Measurements from ENCODE around the gene GMIP.
A peak's percentile ranks its signal among the peaks of the same experiment; 100 is the strongest.

GMIP gene

DNA sequence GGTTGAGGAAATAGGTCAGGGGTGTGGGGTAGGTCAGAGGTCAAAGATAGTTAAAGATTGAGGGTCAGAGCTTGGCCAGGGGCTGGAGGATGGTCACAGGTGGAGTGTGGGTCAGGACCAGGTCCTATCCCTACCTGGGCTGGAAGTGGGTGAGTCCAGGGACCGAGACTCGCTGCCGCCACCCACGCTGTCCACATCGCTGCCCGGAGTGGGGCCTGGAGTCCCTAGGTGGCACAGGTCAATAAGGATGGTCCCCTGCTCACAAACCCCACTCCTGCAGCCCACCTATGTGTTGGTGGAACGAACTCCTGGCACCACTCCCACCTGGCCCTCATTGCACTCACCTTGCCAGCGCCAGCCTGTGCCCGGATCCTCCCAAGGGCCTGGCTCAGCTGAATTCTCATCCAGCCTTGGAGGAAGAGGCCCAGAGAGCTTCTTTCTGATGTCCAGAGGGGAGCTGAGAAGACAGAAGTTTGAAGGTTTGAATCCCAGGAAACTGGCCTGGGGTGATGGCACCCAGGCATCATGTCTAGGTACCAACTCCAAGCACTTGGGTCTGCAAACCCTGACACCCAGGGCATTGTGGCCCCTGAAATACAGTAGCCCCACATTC lies 6.8 kb downstream of the GMIP start:
- Histone ChIP-seq H3K36me3 (ENCODE audit: control insufficient read depth, insufficient read depth, low read length) (peaks cover 75% of the 10 kb centered on the region), H3K27ac (ENCODE audit: insufficient read depth, low read length, poor library complexity, severe bottlenecking) (no peak overlapping the region), H3K4me1 (ENCODE audit: control insufficient read depth, insufficient read depth, low read length, poor library complexity, severe bottlenecking) (peaks cover 9% of the 10 kb centered on the region), H3K4me3 (ENCODE audit: insufficient read depth, low read depth, low read length, poor library complexity, severe bottlenecking) (no peak overlapping the region), H3K9me3 (ENCODE audit: control insufficient read depth, low read length) (no peaks in the 10 kb centered on the region), H3K27me3 (replicated peaks; ENCODE audit: control insufficient read depth, insufficient read depth, low read length, poor library complexity, severe bottlenecking) (no peaks in the 10 kb centered on the region)
- no peak for DNase-seq

DNA sequence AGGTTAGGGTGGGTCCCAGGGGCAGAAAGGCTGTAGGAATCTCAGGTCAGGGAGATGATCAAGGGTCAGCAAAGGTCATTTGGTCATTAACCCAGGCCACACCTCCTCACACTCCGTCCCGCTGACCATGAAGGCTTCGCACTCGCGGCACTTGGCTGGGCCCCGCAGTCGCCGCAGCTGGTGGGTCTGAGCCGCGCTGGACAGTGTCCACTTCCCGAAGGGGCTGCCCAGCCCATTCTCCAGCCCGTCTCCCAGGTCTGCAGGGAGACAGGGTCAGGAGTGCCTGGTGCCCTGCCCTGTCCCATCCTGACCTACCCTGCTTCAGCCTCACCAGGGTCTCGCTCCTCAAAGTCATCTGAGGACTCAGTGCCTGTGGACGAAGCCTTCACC lies 8.1 kb downstream of the GMIP start:
- H3K27ac ChIP-seq (ENCODE audit: insufficient read depth, low read length, poor library complexity, severe bottlenecking): no peak overlapping the region
- no peaks in the 10 kb centered on the region for H3K9me3 ChIP-seq (ENCODE audit: control insufficient read depth, low read length)
- H3K4me1 ChIP-seq (ENCODE audit: control insufficient read depth, insufficient read depth, low read length, poor library complexity, severe bottlenecking): peaks cover 9% of the 10 kb centered on the region
- no peaks in the 10 kb centered on the region for H3K27me3 ChIP-seq (replicated peaks; ENCODE audit: control insufficient read depth, insufficient read depth, low read length, poor library complexity, severe bottlenecking)
- peaks cover 69% of the 10 kb centered on the region for H3K36me3 ChIP-seq (ENCODE audit: control insufficient read depth, insufficient read depth, low read length)
- H3K4me3 ChIP-seq (ENCODE audit: insufficient read depth, low read depth, low read length, poor library complexity, severe bottlenecking): no peak overlapping the region
- no peak for DNase-seq

DNA sequence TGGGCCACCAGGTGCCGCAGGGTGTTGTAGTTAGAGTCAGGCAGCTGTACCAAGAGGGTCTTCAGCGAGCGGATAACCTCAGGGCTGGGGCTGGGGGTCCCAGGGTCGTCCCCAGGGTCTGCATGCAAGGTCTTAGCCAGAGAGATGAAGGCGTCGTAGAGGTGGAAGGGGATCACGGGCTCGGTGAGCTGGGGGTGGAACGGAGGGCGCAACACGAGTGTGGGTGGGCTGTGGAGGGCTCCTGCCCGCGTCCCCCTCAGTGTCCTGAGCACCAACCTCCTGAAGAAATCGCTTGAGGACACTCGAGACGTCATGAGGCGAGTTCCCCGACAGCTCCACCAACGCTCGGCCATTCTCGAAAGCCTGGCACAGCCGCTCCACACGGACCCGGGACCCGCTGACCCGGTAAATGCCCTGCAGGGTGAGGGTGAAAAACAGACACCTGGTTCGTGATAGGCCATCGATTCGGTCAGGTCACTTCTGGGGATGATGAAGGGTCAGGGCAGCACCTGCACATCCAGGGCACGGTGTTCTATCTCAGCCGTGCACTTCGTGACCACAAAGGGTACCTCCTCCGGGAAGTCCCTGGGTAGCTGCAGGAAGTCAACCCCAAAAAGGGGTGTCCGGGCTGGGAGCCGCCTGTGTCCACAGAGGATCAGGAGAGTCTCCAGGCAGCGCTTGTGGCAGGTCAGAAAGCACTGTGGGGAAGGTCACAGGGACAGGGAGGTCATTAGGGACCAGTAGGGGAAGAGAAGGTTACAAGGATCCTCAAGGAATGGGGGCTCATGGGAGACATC lies 8.7 kb downstream of the GMIP start:
- Histone ChIP-seq H3K36me3 (ENCODE audit: control insufficient read depth, insufficient read depth, low read length) (peaks cover 64% of the 10 kb centered on the region), H3K27ac (ENCODE audit: insufficient read depth, low read length, poor library complexity, severe bottlenecking) (no peak overlapping the region), H3K4me1 (ENCODE audit: control insufficient read depth, insufficient read depth, low read length, poor library complexity, severe bottlenecking) (peaks cover 9% of the 10 kb centered on the region), H3K4me3 (ENCODE audit: insufficient read depth, low read depth, low read length, poor library complexity, severe bottlenecking) (no peak overlapping the region), H3K9me3 (ENCODE audit: control insufficient read depth, low read length) (no peaks in the 10 kb centered on the region), H3K27me3 (replicated peaks; ENCODE audit: control insufficient read depth, insufficient read depth, low read length, poor library complexity, severe bottlenecking) (no peaks in the 10 kb centered on the region)
- DNase-seq: no peak

DNA sequence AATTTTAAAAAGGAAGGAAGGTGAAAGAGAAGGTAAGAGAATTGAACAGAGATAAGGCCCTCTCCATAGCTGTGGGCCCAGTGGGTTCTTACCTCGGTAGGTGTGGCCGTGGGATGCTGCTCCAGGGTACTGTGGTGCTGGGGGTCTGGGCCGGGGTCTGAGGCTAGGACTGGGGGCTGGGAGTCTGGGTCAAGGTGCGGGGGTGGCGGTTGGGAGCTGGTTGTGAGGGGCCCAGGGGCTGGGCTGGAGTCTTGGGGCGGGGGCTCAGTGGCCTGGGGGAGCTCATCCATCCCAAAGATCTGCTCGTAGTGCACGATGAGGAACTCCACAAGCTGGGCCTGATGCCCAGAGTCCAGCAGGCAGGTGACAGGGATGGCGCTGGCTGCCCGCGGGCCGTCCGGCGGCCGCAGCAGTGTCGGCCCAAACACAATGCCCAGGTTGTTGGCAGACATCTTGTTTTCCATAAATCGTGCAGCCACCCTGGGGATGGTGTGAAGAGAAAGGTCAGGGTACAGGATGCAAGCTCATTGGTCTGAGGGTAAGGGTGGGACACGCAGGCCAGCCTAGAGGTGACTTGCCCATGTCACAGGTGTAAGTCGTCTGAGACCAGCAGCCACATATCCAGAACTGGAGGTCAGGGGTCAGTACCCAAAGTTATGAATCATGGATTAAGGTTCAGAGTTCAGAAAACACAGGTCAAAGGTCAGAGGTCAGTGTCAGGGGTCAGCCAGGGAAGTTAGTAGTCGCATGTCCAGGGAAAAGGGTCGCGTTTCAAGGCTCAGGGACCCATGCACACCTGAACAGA lies 9.5 kb downstream of the GMIP start:
- peaks cover 9% of the 10 kb centered on the region for H3K4me1 ChIP-seq (ENCODE audit: control insufficient read depth, insufficient read depth, low read length, poor library complexity, severe bottlenecking)
- H3K4me3 ChIP-seq (ENCODE audit: insufficient read depth, low read depth, low read length, poor library complexity, severe bottlenecking): no peak overlapping the region
- no peak for DNase-seq
- H3K36me3 ChIP-seq (ENCODE audit: control insufficient read depth, insufficient read depth, low read length): peaks cover 63% of the 10 kb centered on the region
- no peaks in the 10 kb centered on the region for H3K9me3 ChIP-seq (ENCODE audit: control insufficient read depth, low read length)
- no peaks in the 10 kb centered on the region for H3K27me3 ChIP-seq (replicated peaks; ENCODE audit: control insufficient read depth, insufficient read depth, low read length, poor library complexity, severe bottlenecking)
- H3K27ac ChIP-seq (ENCODE audit: insufficient read depth, low read length, poor library complexity, severe bottlenecking): no peak overlapping the region

DNA sequence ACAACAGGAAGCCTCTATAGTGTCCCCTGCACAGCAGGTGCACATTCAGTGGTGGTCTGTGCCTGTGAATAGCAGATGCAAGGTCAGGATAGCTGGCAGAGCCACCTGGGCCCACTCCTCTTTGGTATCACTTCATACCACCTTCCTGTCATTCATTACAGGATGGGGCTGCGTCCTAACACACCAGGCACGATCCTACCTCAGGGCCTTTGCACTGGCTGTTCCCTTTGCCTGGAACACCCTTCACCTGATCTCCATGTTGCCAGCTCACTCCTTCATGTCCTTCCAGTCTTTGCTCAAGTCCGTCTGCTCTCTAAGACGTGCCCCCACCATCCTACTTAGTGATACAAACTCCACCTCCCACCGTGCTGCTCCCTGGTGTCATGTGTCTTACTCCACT lies 10.8 kb downstream of the GMIP start:
- Histone ChIP-seq H3K36me3 (ENCODE audit: control insufficient read depth, insufficient read depth, low read length) (peaks cover 54% of the 10 kb centered on the region), H3K27me3 (replicated peaks; ENCODE audit: control insufficient read depth, insufficient read depth, low read length, poor library complexity, severe bottlenecking) (no peaks in the 10 kb centered on the region), H3K4me1 (ENCODE audit: control insufficient read depth, insufficient read depth, low read length, poor library complexity, severe bottlenecking) (peaks cover 13% of the 10 kb centered on the region), H3K9me3 (ENCODE audit: control insufficient read depth, low read length) (no peaks in the 10 kb centered on the region), H3K27ac (ENCODE audit: insufficient read depth, low read length, poor library complexity, severe bottlenecking) (no peak overlapping the region), H3K4me3 (ENCODE audit: insufficient read depth, low read depth, low read length, poor library complexity, severe bottlenecking) (no peak overlapping the region)
- no peak for DNase-seq

DNA sequence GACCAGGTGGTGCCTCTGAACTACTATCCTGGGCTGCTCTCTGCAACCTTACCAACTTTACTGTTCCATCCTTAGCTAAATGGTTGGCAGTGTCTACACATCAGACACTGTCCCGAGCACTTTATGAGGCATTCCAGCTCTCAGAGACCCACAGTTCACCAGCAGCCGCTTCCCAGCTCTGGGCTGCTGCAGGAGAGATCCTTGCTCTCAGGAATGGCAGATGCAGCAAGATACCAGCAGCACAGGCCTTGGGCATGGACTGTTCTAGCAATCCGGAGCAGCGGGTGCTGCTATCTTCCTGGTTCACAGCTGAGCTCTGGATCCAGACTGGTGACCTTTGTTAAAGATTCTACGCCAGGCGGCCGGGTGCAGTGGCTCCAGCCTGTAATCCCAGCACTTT lies 12.1 kb downstream of the GMIP start:
- Histone ChIP-seq H3K36me3 (ENCODE audit: control insufficient read depth, insufficient read depth, low read length) (peaks cover 42% of the 10 kb centered on the region), H3K4me1 (ENCODE audit: control insufficient read depth, insufficient read depth, low read length, poor library complexity, severe bottlenecking) (peaks cover 26% of the 10 kb centered on the region), H3K27ac (ENCODE audit: insufficient read depth, low read length, poor library complexity, severe bottlenecking) (no peak overlapping the region), H3K9me3 (ENCODE audit: control insufficient read depth, low read length) (no peaks in the 10 kb centered on the region), H3K4me3 (ENCODE audit: insufficient read depth, low read depth, low read length, poor library complexity, severe bottlenecking) (no peak overlapping the region), H3K27me3 (replicated peaks; ENCODE audit: control insufficient read depth, insufficient read depth, low read length, poor library complexity, severe bottlenecking) (no peaks in the 10 kb centered on the region)
- DNase-seq: no peak

DNA sequence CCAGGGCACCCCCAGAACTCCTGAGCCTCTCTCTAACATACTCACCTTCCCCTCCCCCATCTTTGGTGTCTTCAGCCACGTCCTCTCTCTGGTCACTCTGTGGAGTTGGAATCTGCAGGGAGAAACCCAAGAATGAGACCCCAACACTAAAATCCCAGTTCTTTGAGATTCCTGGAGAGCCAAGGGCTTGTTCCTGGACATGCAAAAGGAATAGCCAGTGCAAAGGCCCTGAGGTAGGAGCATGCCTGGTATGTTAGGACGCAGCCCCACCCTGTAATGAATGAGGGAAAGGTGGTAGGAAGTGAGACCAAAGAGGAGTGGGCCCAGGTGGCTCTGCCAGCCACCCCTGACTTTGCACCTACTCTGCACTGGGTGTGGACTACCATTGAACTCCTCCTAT lies 13.0 kb downstream of the GMIP start:
- Histone ChIP-seq H3K27ac (ENCODE audit: insufficient read depth, low read length, poor library complexity, severe bottlenecking) (no peak overlapping the region), H3K4me1 (ENCODE audit: control insufficient read depth, insufficient read depth, low read length, poor library complexity, severe bottlenecking) (peaks cover 30% of the 10 kb centered on the region), H3K36me3 (ENCODE audit: control insufficient read depth, insufficient read depth, low read length) (peaks cover 38% of the 10 kb centered on the region), H3K4me3 (ENCODE audit: insufficient read depth, low read depth, low read length, poor library complexity, severe bottlenecking) (no peak overlapping the region), H3K9me3 (ENCODE audit: control insufficient read depth, low read length) (no peaks in the 10 kb centered on the region), H3K27me3 (replicated peaks; ENCODE audit: control insufficient read depth, insufficient read depth, low read length, poor library complexity, severe bottlenecking) (no peaks in the 10 kb centered on the region)
- no peak for DNase-seq

DNA sequence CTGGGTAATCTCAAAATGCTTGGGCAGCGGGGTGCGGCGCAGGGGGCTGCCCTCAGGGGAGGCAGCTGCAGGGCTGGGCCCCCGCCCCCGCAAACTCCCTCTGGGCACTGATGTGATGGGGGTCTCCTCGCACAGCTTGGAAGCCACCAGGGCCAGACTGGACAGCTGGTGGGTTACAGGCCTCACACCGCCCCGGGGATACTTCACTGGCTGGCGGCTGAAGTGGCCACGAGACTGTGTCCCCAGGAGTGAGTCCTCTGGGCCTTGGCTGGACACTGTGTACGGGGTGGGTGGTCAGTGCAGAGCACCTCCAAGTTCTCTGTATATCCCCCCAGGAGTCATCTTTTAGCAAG lies 13.4 kb downstream of the GMIP start:
- Histone ChIP-seq H3K27ac (ENCODE audit: insufficient read depth, low read length, poor library complexity, severe bottlenecking) (no peak overlapping the region), H3K9me3 (ENCODE audit: control insufficient read depth, low read length) (no peaks in the 10 kb centered on the region), H3K36me3 (ENCODE audit: control insufficient read depth, insufficient read depth, low read length) (peaks cover 34% of the 10 kb centered on the region), H3K4me1 (ENCODE audit: control insufficient read depth, insufficient read depth, low read length, poor library complexity, severe bottlenecking) (peaks cover 26% of the 10 kb centered on the region), H3K4me3 (ENCODE audit: insufficient read depth, low read depth, low read length, poor library complexity, severe bottlenecking) (no peak overlapping the region), H3K27me3 (replicated peaks; ENCODE audit: control insufficient read depth, insufficient read depth, low read length, poor library complexity, severe bottlenecking) (no peaks in the 10 kb centered on the region)
- DNase-seq: no peak

DNA sequence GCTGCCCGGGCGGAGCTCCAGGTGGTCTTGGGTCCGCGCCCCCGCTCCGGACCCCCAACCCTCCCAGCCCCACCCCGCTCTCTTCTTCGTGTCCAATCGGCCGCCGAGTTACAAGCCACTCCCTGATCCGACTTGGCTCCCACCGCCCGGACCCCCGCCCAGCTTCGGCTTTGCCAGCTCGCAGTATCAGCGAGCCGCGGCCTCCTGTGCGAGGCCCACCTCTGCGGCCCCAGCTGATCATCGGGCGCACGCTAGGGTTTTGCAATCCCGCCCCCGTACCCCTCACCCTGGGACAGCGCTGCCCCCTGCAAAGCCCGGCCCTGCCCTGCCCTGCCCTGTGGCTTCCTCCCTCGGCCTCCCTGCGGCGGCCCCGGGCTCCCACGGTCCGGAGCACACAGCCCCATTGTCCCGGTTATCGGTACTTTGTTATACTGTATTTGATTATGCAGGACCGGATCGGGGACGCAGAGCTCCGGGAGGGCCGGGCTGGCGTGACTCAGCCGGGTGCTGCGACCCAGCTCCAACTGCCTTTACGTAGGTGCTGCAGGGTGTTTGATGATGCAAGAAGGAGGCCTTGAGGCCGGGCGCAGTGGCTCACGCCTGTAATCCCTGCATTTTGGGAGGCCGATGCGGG lies 14.8 kb downstream of the GMIP start:
- peaks cover 22% of the 10 kb centered on the region for H3K4me1 ChIP-seq (ENCODE audit: control insufficient read depth, insufficient read depth, low read length, poor library complexity, severe bottlenecking)
- H3K36me3 ChIP-seq (ENCODE audit: control insufficient read depth, insufficient read depth, low read length): peaks cover 26% of the 10 kb centered on the region
- no peaks in the 10 kb centered on the region for H3K9me3 ChIP-seq (ENCODE audit: control insufficient read depth, low read length)
- no peaks in the 10 kb centered on the region for H3K27me3 ChIP-seq (replicated peaks; ENCODE audit: control insufficient read depth, insufficient read depth, low read length, poor library complexity, severe bottlenecking)
- peak; percentile 16 to 39 (median 29) for DNase-seq
- H3K27ac ChIP-seq (ENCODE audit: insufficient read depth, low read length, poor library complexity, severe bottlenecking): peak overlapping the region; percentile 83
- H3K4me3 ChIP-seq (ENCODE audit: insufficient read depth, low read depth, low read length, poor library complexity, severe bottlenecking): peak overlapping the region; percentile 39

All from effector memory CD4-positive, alpha-beta T cell (primary cell).